CMK (cell line): ENCODE results near the gene DHDDS.
"Not testable (repeated sequence)": the region's sequence is repeated elsewhere in the genome, so short reads cannot be mapped to it uniquely, and the experiment has no call there.

Experiments used
- DNase-seq: peaks from one replicate; pipeline ENCODE4 v3.0.0-alpha.2; 2010; ENCODE audit warnings: low read depth

The DHDDS gene, protein sequence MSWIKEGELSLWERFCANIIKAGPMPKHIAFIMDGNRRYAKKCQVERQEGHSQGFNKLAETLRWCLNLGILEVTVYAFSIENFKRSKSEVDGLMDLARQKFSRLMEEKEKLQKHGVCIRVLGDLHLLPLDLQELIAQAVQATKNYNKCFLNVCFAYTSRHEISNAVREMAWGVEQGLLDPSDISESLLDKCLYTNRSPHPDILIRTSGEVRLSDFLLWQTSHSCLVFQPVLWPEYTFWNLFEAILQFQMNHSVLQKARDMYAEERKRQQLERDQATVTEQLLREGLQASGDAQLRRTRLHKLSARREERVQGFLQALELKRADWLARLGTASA

DNA sequence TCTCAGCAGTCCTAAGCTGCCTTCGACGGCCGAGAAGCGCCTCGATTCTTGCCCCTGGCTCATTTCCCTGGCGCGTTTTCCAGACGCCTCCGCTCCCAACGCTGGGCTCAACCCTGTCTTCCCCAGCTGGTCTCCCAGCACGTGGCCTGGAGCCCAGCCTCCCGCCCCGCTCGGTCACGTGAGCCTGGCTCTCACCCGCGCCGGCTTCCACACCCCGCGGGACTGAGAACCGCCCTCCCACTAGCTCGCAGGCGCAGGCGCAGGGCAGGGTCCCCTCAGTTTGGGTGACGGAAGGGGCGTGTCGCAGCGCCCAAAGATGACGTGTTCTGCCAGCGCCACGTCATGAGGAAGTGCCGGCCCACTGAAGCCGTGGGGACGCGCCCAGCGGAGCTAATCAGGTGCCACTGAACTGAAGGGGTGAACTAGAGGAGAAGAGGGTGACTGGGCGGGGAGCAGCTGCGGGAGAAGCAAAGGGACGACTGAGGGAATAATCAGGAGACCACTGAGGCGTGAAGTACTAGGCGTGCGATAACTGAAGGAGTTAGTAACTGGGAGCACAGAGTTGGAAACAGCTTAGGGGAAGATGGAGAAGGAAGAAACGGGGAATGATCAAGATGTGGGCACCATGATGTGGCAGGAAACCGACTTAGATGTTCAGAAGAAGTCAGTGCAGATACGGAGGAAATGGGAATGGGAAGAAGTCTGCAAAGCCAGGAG is at the start of gene DHDDS:
DHDDS (plus strand) TSS at position 343 of the 717 bp plus-strand sequence. CDS start 625 bp downstream, outside the sequence.
- peak; percentile 98 for DNase-seq

DNA sequence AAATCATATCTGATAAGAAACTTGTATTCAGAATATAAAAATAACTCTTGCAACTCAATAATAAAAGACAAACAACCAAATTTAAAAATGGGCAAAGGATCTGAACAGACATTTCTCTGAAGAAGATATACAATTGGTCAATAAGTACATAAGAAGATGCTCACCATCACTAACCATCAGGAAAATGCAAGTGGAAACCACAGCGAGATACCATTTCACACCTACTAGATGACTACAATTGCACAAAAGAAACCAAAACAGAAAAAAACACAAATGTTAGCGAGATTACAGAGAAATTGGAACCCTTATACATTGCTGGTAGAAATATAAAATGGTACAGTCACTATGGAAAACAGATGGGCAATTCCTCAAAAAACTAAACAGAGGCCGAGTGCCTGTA is 48.0 kb upstream of the DHDDS start:
- no peak for DNase-seq

DNA sequence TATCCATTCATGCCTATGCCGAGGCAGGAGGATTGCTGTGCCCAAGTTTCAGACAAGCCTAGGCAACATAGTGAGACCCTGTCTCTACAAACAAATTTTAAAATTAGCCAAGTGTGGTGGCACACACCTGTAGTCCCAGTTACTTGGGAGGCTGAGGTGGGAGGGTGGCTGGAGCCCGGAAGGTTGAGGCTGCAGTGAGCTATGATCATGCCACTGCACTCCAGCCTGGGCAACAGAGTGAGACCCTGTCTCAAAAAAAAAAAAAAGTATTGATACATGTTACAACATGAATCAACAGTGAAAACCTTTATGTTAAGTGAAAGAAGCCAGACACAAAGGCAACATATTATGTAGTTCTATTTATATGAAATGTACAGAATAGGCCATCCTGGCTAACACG is 47.1 kb upstream of the DHDDS start:
- DNase-seq: not testable (repeated sequence)

DNA sequence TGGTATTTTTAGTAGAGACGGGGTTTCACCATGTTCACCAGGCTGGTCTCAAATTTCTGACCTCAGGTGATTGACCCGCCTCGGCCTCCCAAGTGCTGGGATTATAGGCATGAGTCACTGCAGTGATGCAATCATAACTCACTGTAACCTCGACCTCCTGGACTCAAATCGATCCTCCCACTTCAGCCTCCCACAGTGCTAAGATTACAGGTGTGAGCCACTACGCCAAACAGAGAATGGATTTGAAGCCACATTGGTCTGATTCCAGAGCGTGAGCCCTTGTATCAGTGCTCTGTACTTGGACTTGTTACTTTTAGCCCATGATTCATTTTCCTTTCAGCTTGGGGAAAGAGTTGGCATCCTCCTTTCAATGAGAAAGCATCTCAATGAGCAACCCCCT is 44.7 kb upstream of the DHDDS start:
- no peak for DNase-seq

DNA sequence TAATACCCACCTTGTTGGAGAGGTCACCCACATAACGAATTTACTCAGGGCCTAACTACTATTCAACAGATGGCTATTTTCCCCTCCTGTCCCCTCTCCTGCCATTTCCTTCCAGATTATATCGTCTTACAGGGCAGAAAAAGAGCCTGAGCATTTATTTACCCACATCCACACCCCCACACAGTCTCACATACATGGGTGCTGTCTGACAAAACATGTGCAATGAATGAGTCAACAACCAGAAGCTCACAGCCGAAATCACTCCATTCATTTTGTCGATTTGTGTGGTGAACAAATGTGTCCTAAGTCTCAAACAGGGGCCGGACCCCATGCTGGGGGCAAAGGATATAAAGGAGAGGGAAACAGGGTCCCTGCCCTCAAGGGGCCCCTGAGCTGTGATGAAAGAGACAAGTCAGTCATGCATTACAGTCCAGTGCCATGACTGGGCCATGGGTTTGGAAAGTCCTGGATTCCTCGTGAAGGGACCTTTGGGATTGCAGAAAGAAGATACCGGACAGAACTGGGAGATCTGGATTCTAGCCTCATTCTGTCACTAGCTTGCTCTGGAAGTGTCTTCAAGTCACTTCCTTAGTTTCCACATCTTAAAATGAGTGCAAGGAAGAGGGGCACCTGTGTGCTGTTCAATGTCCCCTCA is 43.2 kb upstream of the DHDDS start:
- DNase-seq: no peak

DNA sequence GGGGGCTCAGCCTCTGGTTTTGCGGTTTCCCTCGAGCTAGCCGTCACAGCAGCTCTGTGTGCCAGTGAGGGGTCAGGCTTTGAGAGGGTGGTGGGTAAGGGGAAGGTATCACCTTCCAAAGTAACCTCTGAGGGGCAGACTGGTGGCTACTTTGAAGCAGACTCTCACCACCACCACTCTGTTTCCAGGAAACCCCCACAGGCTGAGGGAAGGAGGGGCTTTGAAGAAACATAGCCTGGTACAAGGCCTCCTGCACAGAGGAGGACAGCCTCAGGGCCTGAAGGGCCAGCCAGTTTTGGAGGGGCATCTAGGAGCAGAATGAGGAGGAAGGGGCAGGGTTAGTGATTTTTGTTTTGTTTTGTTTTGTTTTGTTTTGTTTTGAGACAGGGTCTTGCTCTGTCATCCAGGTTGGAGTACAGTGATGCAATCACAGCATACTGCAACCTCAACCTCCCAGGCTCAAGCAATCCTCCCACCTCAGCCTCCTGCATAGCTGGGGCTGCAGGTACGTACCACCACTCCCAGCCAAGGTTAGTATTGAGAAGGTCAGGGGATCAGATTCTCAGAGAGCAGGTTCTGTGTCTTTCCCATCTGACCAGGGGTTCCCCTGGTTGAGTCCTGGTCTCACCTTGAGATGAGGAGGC is 42.4 kb upstream of the DHDDS start:
- no peak for DNase-seq

DNA sequence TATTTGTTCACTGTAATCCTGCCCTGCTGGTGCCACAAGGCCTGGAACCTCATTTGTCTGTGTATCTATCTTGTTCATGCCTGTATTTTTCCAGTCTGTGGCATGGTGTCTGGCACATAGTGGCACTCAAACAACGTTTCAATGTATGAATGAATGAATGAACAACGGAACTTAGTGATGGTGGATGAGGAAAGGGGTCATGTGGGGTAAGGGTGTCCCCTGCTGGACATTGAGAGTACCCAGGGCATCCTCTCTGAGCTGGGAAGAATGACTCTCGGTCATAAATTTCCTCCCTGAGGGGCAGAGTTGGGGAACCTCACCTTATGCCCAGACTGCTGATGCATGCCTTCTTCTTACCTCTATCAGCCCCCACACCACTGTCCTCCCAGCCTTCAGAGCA is 40.7 kb upstream of the DHDDS start:
- peak; percentile 51 for DNase-seq

DNA sequence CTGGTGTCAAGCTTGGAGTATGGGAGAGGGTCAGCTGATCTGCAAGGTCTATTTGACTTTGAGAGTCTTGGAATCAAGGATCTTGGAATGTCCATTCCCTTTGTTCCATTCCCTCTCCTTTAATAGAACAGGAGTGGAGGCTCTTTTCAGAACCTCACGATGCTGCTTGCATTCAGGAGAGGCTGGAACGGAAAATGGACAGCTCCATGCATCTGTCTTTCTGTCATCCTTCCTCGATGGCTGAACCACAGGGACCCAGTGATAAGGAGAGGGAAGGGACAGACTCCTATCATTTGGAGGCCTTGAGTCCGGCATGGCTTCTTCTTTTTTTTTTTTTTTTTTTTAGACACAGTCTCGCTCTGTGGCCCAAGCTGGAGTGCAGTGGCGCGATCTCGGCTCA is 36.4 kb upstream of the DHDDS start:
- no peak for DNase-seq

DNA sequence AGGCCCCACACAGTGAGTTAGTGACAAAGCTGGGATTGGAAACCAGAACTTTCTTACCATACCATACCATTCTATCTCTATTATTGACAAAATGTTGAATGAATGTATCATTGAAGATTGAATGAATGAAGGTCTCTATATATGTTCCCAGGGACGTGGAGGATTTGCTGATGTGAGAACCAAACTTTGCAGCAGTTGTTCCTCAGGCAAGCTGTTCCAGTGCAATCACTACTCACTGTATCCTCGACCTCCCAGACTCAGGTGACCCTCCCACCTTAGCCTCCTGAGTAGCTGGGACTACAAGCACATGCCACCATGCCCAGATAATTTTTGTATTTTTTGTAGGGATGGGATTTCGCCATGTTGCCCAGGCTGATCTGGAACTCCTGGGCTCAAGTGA is 33.1 kb upstream of the DHDDS start:
- DNase-seq: no peak

DNA sequence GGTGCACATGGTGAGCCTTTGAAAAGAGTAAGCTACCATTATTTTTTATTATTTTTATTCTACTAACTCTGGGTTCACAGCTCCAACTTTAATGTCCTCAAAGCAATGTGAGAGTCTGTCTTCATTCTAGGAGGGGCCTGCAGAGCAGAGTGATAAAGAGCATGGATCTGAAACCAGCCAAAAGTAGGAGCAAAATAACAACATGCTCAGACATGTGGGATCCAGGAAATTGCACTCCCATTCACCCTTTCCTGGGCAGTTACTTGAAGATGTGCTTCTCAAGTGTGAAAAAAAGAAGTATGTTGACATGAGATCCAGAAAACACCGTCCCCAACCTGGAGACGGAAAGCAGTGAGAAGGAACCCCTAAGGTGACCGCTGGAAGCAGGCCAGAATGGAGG is 30.2 kb upstream of the DHDDS start:
- no peak for DNase-seq

DNA sequence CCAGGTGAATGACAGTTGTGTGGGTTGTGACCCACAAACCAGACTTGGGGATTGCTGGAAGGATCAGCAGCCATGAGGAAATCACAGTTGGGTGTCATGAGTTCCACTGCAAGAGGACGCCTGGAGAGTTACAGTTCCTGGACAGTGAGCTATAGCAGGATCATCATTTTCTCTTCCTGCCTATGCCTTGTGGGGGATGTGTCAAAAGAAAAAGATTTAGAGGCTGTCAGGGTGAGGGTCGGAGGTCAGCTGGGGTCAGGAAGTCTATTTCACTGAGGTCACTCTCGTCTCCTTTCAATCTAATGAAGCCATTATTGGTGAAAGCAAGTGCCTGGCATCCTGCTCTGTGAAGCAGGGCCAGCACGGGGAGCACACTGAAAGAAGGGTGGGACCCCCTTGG is 28.5 kb upstream of the DHDDS start:
- no peak for DNase-seq

DNA sequence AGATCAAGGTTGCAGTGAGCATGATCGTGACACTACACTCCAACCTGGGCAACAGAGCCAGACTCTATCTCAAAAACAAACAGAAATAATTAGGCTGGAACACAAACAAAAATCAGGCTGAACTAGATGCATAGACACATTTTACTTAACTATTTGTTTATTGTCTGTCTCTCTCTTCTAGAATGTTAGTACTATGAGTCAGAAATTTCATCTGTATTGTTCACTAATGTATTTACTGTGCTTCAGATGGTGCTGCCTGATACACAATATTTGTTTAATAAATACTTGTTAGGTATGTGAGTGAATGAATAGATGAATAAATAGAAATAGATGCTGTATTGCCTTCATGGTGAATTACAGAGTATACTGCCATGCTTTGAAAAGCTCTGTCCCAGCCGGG is 27.5 kb upstream of the DHDDS start:
- DNase-seq: no peak

DNA sequence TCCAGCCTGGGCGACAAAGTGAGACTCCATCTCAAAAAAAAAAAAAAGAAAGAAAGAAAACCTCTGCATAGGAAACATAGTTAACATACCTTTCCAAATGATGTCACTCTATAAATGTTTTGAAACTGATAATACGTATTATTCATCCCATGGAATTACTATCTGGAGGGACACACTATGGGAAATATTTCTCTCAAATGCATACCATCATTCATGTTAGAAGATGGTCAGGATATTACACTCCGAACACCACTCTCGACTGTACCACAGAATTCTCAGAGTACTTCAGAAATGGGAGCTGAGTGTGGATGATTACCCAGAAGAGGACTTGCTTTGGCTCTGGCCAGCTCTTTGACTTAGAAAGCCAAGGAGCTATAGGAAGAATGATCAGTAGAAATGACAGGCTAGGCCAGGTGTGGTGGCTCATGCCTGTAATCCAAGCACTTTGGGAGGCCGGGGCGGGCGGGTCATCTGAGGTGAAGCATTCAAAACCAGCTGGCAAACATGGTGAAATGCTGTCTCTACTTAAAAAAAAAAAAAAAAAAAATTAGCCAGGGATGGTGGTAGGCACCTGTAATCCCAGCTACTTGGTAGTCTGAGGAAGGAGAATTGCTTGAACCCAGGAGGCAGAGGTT is 26.7 kb upstream of the DHDDS start:
- DNase-seq: no peak

DNA sequence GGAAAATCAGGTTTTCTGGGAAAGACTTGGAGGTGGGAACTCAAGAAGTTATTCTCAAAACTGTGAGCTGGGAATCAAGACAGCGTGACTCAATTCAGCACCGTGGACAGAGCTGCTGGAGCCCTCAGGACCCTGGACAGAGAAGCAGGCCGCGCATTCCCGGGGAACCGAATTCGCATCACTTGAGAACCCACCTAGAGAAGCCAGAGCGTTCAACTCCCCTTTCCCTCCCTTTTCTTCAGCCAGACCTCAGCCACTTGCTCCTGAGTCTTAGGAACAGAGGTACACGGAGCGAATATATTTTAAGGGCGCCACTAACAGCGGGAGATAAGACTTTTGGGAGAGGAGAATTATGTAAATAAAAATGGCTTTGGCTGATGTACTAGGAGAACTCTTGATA is 23.5 kb upstream of the DHDDS start:
- DNase-seq: no peak

DNA sequence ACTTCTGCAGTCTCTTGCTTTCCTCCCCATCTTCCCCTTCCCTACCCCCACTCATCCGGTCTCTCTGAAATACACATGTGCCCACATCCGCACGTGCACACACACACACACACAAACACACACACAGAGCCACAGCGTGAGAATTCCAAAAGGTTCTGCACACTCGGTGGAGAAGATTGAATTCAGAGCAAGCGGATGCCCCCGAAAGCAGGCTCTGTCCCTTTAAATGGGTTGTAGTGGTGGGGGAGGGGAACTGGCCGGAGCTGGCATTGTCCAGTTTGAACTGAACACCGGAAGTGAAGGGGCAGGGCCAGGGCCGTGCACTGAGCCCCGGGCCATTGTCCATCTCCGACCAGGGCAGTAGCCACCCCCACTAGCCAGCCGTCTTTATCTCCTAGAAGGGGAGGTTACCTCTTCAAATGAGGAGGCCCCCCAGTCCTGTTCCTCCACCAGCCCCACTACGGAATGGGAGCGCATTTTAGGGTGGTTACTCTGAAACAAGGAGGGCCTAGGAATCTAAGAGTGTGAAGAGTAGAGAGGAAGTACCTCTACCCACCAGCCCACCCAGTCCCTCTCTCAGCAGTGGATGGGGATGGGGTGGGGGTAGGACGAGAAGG is 22.8 kb upstream of the DHDDS start:
- no peak for DNase-seq

DNA sequence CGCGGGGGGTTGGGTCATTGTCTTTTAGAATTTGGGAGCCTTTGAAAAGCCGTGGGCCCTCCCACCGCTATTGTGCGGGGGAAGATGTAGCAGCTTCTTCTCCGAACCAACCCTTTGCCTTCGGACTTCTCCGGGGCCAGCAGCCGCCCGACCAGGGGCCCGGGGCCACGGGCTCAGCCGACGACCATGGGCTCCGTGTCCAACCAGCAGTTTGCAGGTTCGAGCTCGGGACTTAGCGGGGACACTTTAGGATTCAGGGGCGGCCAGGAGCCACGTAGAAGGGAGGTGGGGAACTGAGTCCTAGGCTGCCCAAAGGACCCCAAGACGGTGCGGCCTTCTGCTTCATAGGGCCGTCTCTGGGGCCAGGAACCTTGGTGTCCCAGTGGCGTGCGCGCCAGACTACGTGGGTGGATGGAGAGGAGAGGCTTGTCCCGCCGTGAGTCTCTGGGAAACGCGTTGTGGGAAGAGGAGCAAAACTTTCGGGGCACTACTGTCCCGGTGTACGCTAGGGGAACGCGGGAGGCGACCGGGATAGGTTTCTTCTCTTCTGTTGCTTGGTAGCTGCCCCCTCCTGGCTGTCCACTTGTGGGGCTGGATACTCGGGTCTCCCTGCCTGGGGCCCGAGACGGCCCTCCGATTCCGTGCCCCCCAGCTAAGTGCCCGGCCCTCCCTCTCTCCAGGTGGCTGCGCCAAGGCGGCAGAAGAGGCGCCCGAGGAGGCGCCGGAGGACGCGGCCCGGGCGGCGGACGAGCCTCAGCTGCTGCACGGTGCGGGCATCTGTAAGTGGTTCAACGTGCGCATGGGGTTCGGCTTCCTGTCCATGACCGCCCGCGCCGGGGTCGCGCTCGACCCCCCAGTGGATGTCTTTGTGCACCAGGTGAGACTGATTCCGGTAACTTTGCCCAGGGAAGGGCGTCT is 21.2 kb upstream of the DHDDS start, which contains the start of gene LIN28A:
LIN28A (plus strand) TSS at position 112 of the 918 bp plus-strand sequence; CDS start at position 187, 75 bp downstream.
- no peak for DNase-seq

DNA sequence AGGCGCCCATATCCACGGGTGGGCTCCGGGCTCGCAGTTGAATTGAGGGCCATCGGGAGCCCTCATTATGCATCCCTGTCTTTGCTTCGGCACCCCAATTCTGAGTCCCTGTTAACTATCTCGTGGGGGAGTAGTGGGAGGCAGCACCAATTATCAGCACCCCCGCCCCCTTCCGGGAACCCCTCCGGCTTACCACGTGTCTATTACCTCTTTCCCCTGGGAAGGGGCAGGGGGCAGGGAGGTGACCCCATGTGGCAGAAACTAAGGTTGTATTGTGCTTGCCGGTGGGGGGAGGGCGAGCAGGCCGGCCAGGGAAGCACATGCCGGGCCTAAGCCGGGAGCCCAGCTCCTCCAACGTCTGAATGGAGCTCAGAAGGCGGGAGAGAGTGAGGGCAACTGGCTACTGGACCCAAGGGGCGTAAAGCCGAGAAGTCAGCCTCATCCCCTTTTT is 20.5 kb upstream of the DHDDS start:
- DNase-seq: no peak

DNA sequence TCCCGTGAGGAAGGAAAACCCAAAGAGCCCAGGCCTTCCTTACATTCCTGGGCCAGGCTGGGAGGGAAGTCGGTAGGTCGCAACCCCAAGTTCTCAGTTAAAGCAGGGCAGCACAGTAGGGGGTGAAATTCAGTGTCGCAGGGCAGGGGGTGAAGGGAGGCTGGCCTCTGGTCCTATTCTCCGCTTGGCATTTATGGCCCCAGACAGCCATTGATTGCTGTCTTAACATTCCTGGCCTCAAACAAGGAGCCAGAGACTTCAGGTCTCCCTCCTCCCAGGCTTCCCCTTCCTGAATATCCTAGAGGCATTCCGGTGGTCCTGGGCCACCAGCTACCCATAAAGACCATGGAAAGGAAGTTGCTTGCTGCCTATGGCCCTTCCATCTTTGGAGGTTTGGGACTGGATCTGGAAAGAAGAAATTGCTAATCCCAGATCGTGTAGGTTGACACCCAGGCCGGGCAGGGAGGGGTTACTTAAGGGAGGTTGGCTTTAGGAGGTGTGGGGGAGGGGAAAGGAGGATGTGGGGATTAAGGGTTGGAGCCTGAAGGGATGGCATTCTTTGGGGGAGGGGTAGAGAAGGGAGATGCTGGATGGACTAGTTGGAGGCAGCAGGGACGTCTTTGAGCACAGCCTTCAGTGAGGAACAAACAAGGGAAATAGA is 19.8 kb upstream of the DHDDS start:
- no peak for DNase-seq

DNA sequence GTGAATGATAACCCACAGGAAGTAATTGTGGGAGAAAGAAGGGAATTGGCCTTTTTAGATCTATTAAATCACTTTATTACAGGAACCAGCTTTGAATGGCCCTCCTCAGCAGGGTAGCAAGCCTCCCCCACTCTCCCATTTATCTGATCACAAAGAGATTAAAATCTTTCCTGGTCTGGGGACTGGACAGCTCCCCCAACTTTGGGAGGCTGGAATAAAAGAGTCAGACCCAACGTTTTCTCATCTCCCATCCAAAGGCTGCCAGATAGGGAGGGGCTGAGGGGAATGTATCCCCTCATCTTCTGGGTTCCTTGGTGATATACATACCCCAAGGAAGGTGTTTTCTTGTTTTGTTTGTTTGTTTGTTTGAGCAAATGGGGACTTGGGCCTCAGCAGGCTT is 19.1 kb upstream of the DHDDS start:
- no peak for DNase-seq
